Kidney (tissue), 14 donors: ENCODE data around the gene HSPG2. TPM values are rescaled to one million over a fixed set of nuclear protein-coding genes. Genes with fewer than 3 reads are reported as not detected.
A peak's percentile ranks its signal among the peaks of the same experiment; 100 is the strongest.

Experiments used
- DNase-seq, 5 donors: peaks; one replicate each; pipeline ENCODE4 v3.0.0-alpha.2; 2013 to 2020
- FAIRE-seq: peaks from 2 replicates; lab custom pipeline; 2012; peaks lifted over from hg19 to GRCh38; lab: Jason Lieb, UNC
- H3K27ac ChIP-seq, 2 donors: one replicate each; pipeline ENCODE4 v1.7.0; 2013; ENCODE audit warnings: low read depth in 2 of 2, low read length in 2 of 2, inconsistent platforms in 1 of 2
- H3K27me3 ChIP-seq: one replicate; pipeline ENCODE4 v1.7.1; 2013; ENCODE audit warnings: low read length, inconsistent platforms; ENCODE audit not compliant: control insufficient read depth, insufficient read depth
- H3K36me3 ChIP-seq, 3 donors: one replicate each; pipeline versions ENCODE4 v1.7.0 to v1.7.1; 2013; ENCODE audit warnings: low read length in 3 of 3, control low read depth in 1 of 3, inconsistent platforms in 1 of 3; ENCODE audit not compliant: insufficient read depth in 3 of 3, control insufficient read depth in 2 of 3
- H3K4me1 ChIP-seq, 3 donors: one replicate each; pipeline versions ENCODE4 v1.7.0 to v1.7.1; 2013; ENCODE audit warnings: low read length in 3 of 3, inconsistent platforms in 1 of 3, low read depth in 1 of 3; ENCODE audit not compliant: control insufficient read depth in 2 of 3, insufficient read depth in 2 of 3
- H3K4me3 ChIP-seq, 3 donors: one replicate each; pipeline versions ENCODE4 v1.7.0 to v1.8.1; 2013; ENCODE audit warnings: low read length in 3 of 3, control low read depth in 1 of 3, inconsistent platforms in 1 of 3
- H3K9ac ChIP-seq, 3 donors: one replicate each; pipeline versions ENCODE4 v1.7.0 to v1.7.1; 2013; ENCODE audit warnings: low read length in 3 of 3, control low read depth in 1 of 3, inconsistent platforms in 1 of 3
- H3K9me3 ChIP-seq, 3 donors: one replicate each; pipeline versions ENCODE4 v1.7.0 to v1.7.1; 2013; ENCODE audit warnings: low read length in 3 of 3, control low read depth in 1 of 3, inconsistent platforms in 1 of 3; ENCODE audit not compliant: control insufficient read depth in 2 of 3, insufficient read depth in 1 of 3
- CTCF ChIP-seq: IDR thresholded peaks from 3 replicates; pipeline ENCODE4 v1.5.1; 2012; ENCODE audit warnings: mild to moderate bottlenecking, moderate library complexity, borderline replicate concordance; ENCODE audit not compliant: insufficient read depth; ENCODE audit errors: extremely low read depth
- intact Hi-C: fragments of 100-400 bp; cut with DNase I; formaldehyde crosslinking; loops from one replicate; pipeline ENCODE4 v1.11.1; 2022
- polyA plus RNA-seq: library from polyadenylated mRNA; stranded (reverse); fragments of 350-450 nt; fragmentation: Illumina TruSeq; extraction: RNeasy Lipid Tissue Mini Kit (QIAGEN cat#74804); gene quantifications from one replicate; pipeline ENCODE4 v1.2.3, GENCODE V29; 2014; ENCODE audit warnings: low read depth, low replicate concordance; ENCODE audit not compliant: insufficient read depth
- total RNA-seq: library from RNA; stranded (reverse); fragmentation: NEBNext Ultra II Directional; extraction: Animal tissue kit (Norgen Biotek cat#: 25700); gene quantifications from one replicate; pipeline ENCODE4 v1.2.1, GENCODE V29; 2021
- donor health status: control.
- donor health status: control.
- donor health status: control.
- donor health status: control.
- donor health status: control.
- donor health status: DM: yes; HTN: yes; CAD: no.
- donor health status: Normal renal cell carcinoma (clear cell type).

Gene HSPG2
- total and polyA plus RNA-seq, 2 donors from 2014 or later = 60.4 to 510 TPM

- no peak overlapping the region for H3K4me3 ChIP-seq
- no peaks in the 10 kb centered on the region for H3K27me3 ChIP-seq
- H3K9ac ChIP-seq = no peak overlapping the region
- no peaks in the 10 kb centered on the region for H3K4me1 ChIP-seq
- H3K9me3 ChIP-seq = no peaks in the 10 kb centered on the region
- intact Hi-C loops = no loop called here
- DNase-seq (peak in 1 of 5 donors; percentile 59), FAIRE-seq (no peak)
- H3K27ac ChIP-seq = no peak overlapping the region
- no peak for TF ChIP-seq CTCF
- H3K36me3 ChIP-seq = peaks cover 0 to 19% (median 11%) of the 10 kb centered on the region in 3 donors
Observed at GRCh38 chr1:21842606-21843162, 94.4 kb downstream of the HSPG2 start.

DNA sequence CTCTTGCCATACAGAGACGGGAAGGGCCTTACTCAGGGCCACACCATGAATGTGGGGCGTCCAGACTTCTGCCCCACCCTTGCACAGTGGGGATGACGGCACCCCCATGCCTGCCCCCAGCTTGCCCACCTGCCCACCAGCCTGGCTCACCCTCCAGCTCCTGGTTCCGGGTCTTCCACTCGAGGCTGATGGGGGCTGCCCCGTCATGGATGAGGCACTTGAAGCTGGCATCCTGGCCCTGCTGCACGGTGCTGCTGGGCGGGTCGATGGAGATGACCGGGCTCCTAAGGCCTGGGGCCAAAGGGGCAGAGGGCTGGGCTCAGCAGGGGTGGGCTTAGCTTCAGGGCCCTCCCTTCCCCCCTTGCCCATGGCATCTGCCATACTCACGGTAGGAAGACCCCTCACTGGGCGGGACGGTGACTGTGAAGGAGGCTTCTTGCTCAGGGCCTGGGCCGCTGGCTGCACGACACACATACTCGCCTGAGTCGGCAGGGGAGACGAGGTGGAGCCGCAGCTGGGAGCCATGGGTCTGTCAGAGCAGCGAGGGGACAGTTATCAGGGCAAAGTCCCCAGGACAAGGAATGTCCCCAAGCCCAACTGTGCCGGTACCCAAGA lies 95.2 kb downstream of the HSPG2 start:
- intact Hi-C loops = no loop called here
- no peaks in the 10 kb centered on the region for H3K9me3 ChIP-seq
- no peaks in the 10 kb centered on the region for H3K4me1 ChIP-seq
- no peak overlapping the region for H3K27ac ChIP-seq
- H3K27me3 ChIP-seq = no peaks in the 10 kb centered on the region
- peaks cover 0 to 19% (median 12%) of the 10 kb centered on the region in 3 donors for H3K36me3 ChIP-seq
- DNase-seq = peak in 1 of 5 donors; percentile 57
- H3K9ac ChIP-seq = no peak overlapping the region
- H3K4me3 ChIP-seq = no peak overlapping the region
- no peak for TF ChIP-seq CTCF
- no peak for FAIRE-seq

DNA sequence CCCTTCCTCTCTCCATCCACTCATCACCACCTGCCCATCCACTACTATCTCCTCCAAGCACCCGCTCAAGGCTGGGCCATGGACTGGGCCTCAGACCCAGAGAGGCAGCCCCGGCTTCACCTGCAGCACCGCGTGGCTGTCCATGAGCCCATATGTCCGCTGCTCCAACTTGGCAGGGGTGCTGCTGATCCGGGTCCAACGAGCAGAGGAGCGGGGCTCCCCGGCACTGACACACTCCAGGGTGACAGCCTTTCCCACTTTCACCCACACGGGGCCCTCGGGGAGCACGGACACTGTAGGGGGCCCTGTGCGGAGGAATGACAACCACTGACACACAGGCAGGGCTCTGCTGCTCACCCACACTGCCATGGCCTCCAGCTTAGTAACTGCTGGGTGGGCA lies 96.1 kb downstream of the HSPG2 start:
- H3K9me3 ChIP-seq = no peaks in the 10 kb centered on the region
- no peaks in the 10 kb centered on the region for H3K27me3 ChIP-seq
- intact Hi-C loops = no loop called here
- H3K27ac ChIP-seq = no peak overlapping the region
- H3K9ac ChIP-seq = no peak overlapping the region
- peaks cover 0 to 19% (median 12%) of the 10 kb centered on the region in 3 donors for H3K36me3 ChIP-seq
- no peak for DNase-seq
- no peak for TF ChIP-seq CTCF
- H3K4me3 ChIP-seq = no peak overlapping the region
- H3K4me1 ChIP-seq = no peaks in the 10 kb centered on the region
- FAIRE-seq = no peak
